Caco-2 (cell line): Measurements from ENCODE around the gene RNASEH2A. TPM values are rescaled to one million over a fixed set of nuclear protein-coding genes. Genes with fewer than 3 reads are reported as not detected.

Source experiments
- BruUV-seq: library from RNA; stranded (reverse); fragments of 400-500 nt; replicated peaks from 2 replicates; lab custom pipeline; 2021; lab: Mats Ljungman, UMichigan
- CTCF ChIA-PET: fragments of 300-600 bp; sonication (Branson Sonifier 250); formaldehyde crosslinking; loops from one replicate; lab custom pipeline; 2022; ENCODE audit warnings: antibody characterized with exemption; lab: Charles Lee
- POLR2A ChIA-PET: fragments of 300-600 bp; sonication (Branson Sonifier 250); formaldehyde crosslinking; loops from one replicate; lab custom pipeline; 2022; ENCODE audit warnings: antibody characterized with exemption; lab: Charles Lee
- DNase-seq, 2 experiments: peaks; one replicate each; pipeline versions ENCODE4 v3.0.0 to v3.0.0-alpha.2; 2020 to 2022
- H3K27me3 ChIP-seq: replicated peaks from 2 replicates; pipeline ENCODE4 v1.6.0; 2011; ENCODE audit warnings: low read length; ENCODE audit not compliant: control insufficient read depth, insufficient read depth
- H3K36me3 ChIP-seq: 2 replicates; pipeline ENCODE4 v1.5.1; 2011; ENCODE audit warnings: low read length; ENCODE audit not compliant: control insufficient read depth, insufficient read depth
- H3K4me1 ChIP-seq: fragments of 250-450 bp; sonication (Bioruptor Pico); 2 replicates; pipeline ENCODE4 v1.5.1; 2020; ENCODE audit warnings: mild to moderate bottlenecking
- H3K4me3 ChIP-seq: 2 replicates; pipeline ENCODE4 v1.5.1; 2011; ENCODE audit warnings: low read depth, mild to moderate bottlenecking, control low read depth, low read length
- H3K9me3 ChIP-seq: fragments of 250-450 bp; sonication (Bioruptor Pico); 2 replicates; pipeline ENCODE4 v1.5.1; 2020; ENCODE audit warnings: mild to moderate bottlenecking, moderate library complexity
- H3K27ac Mint-ChIP-seq: one replicate; pipeline ENCODE4 v1.8.0; 2022; ENCODE audit warnings: mixed read lengths; ENCODE audit not compliant: unreplicated experiment
- H3K27me3 Mint-ChIP-seq: one replicate; pipeline ENCODE4 v1.8.0; 2022; ENCODE audit warnings: mixed read lengths; ENCODE audit not compliant: insufficient read depth, unreplicated experiment
- H3K36me3 Mint-ChIP-seq: one replicate; pipeline ENCODE4 v1.8.0; 2022; ENCODE audit warnings: mild to moderate bottlenecking, mixed read lengths; ENCODE audit not compliant: insufficient read depth, unreplicated experiment
- H3K4me1 Mint-ChIP-seq: one replicate; pipeline ENCODE4 v1.8.0; 2022; ENCODE audit warnings: low read depth, mixed read lengths; ENCODE audit not compliant: unreplicated experiment
- H3K4me3 Mint-ChIP-seq: one replicate; pipeline ENCODE4 v1.8.0; 2022; ENCODE audit warnings: mild to moderate bottlenecking, moderate library complexity, mixed read lengths; ENCODE audit not compliant: unreplicated experiment
- H3K9me3 Mint-ChIP-seq: one replicate; pipeline ENCODE4 v1.8.0; 2022; ENCODE audit warnings: mixed read lengths; ENCODE audit not compliant: unreplicated experiment
- intact Hi-C: fragments of 100-400 bp; cut with micrococcal nuclease; formaldehyde crosslinking; loops from one replicate; pipeline ENCODE4 v1.10.0; 2022; ENCODE audit not compliant: unreplicated experiment
- total RNA-seq: library from RNA; stranded (reverse); gene quantifications from 2 replicates; pipeline ENCODE4 v1.2.3, GENCODE V29; 2022
- TF ChIP-seq, protein P1 (sequence below), 2 experiments: fragments of 200-600 bp in 1 of 2; IDR thresholded peaks; 1 replicate in 1 of 2; 2 replicates in 1 of 2; pipeline versions ENCODE4 v1.5.1 to v1.8.0; 2011 to 2022; ENCODE audit warnings: antibody characterized with exemption in 1 of 2, control low read depth in 1 of 2, inconsistent platforms in 1 of 2, low read depth in 1 of 2, low read length in 1 of 2, mild to moderate bottlenecking in 1 of 2, moderate library complexity in 1 of 2; ENCODE audit not compliant: insufficient read depth in 1 of 2, severe bottlenecking in 1 of 2, unreplicated experiment in 1 of 2

The RNASEH2A gene
- total RNA-seq, 1 experiment from 2014 or later = 37.6 TPM

DNA sequence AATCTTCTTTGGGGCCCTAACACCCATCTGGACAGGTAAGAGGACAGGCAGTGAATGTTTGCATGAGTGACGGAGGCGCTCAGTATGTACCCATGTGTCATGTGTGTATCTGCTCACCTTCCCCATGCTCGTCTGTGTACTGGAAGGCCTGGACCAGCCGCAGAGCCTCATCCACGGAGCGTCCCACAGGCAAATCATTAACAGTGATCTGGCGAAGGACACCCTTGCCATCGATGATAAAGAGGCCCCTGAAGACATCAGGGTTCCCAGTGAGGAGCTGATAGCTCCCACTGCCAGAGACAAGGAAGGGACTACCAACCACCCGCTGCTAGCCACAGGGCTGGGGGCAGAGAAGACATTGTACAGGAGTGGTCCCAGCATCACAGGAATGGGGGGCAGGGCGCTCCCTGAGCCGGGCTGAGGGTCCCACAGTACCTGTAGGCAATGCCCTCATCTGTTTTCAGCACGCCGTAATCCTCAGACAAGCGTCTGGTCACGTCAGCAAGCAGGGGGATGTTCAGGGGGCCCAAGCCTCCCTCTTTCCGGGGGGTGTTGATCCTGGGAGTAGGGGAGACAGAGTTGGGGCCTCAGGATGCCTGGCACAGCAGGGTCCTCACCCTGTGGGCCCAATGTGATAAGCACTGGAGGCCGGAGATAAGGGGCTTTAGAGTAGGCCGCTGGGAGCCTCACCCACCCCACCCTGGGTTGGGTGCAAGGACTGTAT, 6.5 kb upstream of the RNASEH2A start:
- TF ChIP-seq, protein P1, sequence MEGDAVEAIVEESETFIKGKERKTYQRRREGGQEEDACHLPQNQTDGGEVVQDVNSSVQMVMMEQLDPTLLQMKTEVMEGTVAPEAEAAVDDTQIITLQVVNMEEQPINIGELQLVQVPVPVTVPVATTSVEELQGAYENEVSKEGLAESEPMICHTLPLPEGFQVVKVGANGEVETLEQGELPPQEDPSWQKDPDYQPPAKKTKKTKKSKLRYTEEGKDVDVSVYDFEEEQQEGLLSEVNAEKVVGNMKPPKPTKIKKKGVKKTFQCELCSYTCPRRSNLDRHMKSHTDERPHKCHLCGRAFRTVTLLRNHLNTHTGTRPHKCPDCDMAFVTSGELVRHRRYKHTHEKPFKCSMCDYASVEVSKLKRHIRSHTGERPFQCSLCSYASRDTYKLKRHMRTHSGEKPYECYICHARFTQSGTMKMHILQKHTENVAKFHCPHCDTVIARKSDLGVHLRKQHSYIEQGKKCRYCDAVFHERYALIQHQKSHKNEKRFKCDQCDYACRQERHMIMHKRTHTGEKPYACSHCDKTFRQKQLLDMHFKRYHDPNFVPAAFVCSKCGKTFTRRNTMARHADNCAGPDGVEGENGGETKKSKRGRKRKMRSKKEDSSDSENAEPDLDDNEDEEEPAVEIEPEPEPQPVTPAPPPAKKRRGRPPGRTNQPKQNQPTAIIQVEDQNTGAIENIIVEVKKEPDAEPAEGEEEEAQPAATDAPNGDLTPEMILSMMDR (IDR thresholded peaks at IDR 0.05; ENCODE audit: insufficient read depth in 1 of 2, low read depth in 1 of 2, low read length in 1 of 2, severe bottlenecking in 1 of 2, unreplicated experiment in 1 of 2) = no peak
- peaks cover 12% of the 10 kb centered on the region for H3K4me1 Mint-ChIP-seq
- peaks cover 21% of the 10 kb centered on the region for H3K36me3 Mint-ChIP-seq
- DNase-seq = no peak
- H3K9me3 ChIP-seq = no peaks in the 10 kb centered on the region
- peaks cover 13% of the 10 kb centered on the region; the same call in 1 of the 2 replicates for H3K4me1 ChIP-seq
- ChIA-PET POLR2A (no interaction called here), CTCF (interaction anchor here (0.7 kb wide), 1 partner anchor 40 kb away, joined by 3 read pairs; no protein-coding TSS in a partner anchor)
- no peaks in the 10 kb centered on the region; the same call in none of the 2 replicates for H3K36me3 ChIP-seq
- H3K27ac Mint-ChIP-seq = no peak overlapping the region
- H3K27me3 Mint-ChIP-seq = no peaks in the 10 kb centered on the region
- intact Hi-C loops = loop anchor here (5.0 kb wide), 1 partner anchor 37 kb away; the partner anchor contains the start of gene MAST1
- peak overlapping the region; percentile 83 for H3K4me3 ChIP-seq
- no peak overlapping the region for H3K4me3 Mint-ChIP-seq
- no peaks in the 10 kb centered on the region for H3K9me3 Mint-ChIP-seq
- no peaks in the 10 kb centered on the region for H3K27me3 ChIP-seq
- BruUV-seq = no TSS peak

DNA sequence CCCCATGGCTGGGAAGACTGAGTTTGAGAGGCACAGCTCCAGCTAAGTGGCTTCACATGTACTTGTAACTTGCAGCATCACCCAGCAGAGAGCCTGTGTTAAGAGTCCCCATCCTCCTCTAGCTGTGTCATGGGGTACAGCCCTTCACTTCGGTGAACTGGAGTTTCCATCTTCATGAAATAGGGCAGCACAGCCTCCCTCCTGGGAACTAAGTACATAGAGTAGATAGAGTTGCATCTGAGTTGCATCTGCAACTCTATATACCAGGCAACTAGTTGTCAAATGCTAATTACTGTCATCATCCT, 6.0 kb upstream of the RNASEH2A start:
- Mint-ChIP-seq H3K4me1 (peaks cover 12% of the 10 kb centered on the region), H3K36me3 (peaks cover 21% of the 10 kb centered on the region), H3K27me3 (no peaks in the 10 kb centered on the region), H3K4me3 (peak overlapping the region; percentile 87), H3K27ac (no peak overlapping the region), H3K9me3 (no peaks in the 10 kb centered on the region)
- no peaks in the 10 kb centered on the region for H3K9me3 ChIP-seq
- H3K27me3 ChIP-seq = no peaks in the 10 kb centered on the region
- POLR2A ChIA-PET = no interaction called here
- H3K4me3 ChIP-seq = peak overlapping the region; percentile 83
- no peak for DNase-seq
- intact Hi-C loops = loop anchor here (5.0 kb wide), 1 partner anchor 37 kb away; the partner anchor contains the start of gene MAST1
- TF ChIP-seq, protein P1 (IDR thresholded peaks at IDR 0.05; ENCODE audit: insufficient read depth in 1 of 2, low read depth in 1 of 2, low read length in 1 of 2, severe bottlenecking in 1 of 2, unreplicated experiment in 1 of 2) = no peak
- H3K36me3 ChIP-seq = no peaks in the 10 kb centered on the region; the same call in none of the 2 replicates
- peaks cover 13% of the 10 kb centered on the region; the same call in 1 of the 2 replicates for H3K4me1 ChIP-seq
- BruUV-seq = no TSS peak
- CTCF ChIA-PET = interaction anchor here (0.7 kb wide), 2 partner anchors 9 to 34 kb away, joined by 3 read pairs; partner anchors contain the start of genes JUNB and RTBDN

DNA sequence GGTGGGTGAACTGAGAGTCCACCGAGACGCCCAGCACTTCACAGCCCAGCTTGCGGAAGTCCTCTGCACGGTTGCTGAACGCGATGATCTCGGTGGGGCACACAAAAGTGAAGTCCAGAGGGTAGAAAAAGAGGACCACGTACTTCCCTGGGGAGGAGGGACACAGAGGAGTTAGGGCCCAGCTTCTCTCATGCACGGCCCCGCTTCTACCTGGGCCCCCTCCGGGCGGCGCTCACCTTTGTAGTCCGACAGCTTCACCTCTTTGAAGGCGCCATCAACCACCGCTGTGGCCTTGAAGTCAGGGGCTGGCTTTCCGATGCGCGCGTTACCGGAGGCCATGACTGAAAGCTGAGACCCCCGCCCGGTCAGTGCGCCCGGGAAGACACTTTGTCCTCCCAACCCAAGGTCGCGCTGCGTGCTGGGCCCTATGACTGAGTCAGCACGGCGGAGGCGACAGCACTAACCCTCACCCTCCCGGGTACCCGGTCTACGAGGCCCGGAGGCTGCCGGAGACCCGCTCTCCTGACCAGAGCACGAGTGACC, 5.4 kb upstream of the RNASEH2A start:
- H3K4me3 ChIP-seq = peak overlapping the region; percentile 83
- H3K36me3 Mint-ChIP-seq = peaks cover 23% of the 10 kb centered on the region

More for the DNA sequence above, 5.4 kb upstream of the RNASEH2A start:
- Mint-ChIP-seq H3K9me3 (no peaks in the 10 kb centered on the region), H3K27me3 (no peaks in the 10 kb centered on the region), H3K4me1 (peaks cover 12% of the 10 kb centered on the region), H3K27ac (peak overlapping the region; percentile 25), H3K4me3 (peak overlapping the region; percentile 87)
- BruUV-seq = no TSS peak
- no peaks in the 10 kb centered on the region; the same call in none of the 2 replicates for H3K36me3 ChIP-seq
- ChIA-PET POLR2A (no interaction called here), CTCF (interaction anchor here (0.7 kb wide), 2 partner anchors 9 to 33 kb away, joined by 3 read pairs; partner anchors contain the start of genes JUNB and RTBDN)
- peak in 1 of 2 experiments; percentile 25 for DNase-seq
- H3K4me1 ChIP-seq = peaks cover 10% of the 10 kb centered on the region
- TF ChIP-seq, protein P1 (IDR thresholded peaks at IDR 0.05; ENCODE audit: insufficient read depth in 1 of 2, low read depth in 1 of 2, low read length in 1 of 2, severe bottlenecking in 1 of 2, unreplicated experiment in 1 of 2) = no peak
- no peaks in the 10 kb centered on the region for H3K27me3 ChIP-seq
- intact Hi-C loops = loop anchor here (5.0 kb wide), 1 partner anchor 36 kb away; the partner anchor contains the start of gene MAST1
- H3K9me3 ChIP-seq = no peaks in the 10 kb centered on the region
